ENCODE measurements around the gene EPHB4.
"Not testable (repeated sequence)": the region's sequence is repeated elsewhere in the genome, so short reads cannot be mapped to it uniquely, and the experiment has no call there.

The EPHB4 gene

DNA sequence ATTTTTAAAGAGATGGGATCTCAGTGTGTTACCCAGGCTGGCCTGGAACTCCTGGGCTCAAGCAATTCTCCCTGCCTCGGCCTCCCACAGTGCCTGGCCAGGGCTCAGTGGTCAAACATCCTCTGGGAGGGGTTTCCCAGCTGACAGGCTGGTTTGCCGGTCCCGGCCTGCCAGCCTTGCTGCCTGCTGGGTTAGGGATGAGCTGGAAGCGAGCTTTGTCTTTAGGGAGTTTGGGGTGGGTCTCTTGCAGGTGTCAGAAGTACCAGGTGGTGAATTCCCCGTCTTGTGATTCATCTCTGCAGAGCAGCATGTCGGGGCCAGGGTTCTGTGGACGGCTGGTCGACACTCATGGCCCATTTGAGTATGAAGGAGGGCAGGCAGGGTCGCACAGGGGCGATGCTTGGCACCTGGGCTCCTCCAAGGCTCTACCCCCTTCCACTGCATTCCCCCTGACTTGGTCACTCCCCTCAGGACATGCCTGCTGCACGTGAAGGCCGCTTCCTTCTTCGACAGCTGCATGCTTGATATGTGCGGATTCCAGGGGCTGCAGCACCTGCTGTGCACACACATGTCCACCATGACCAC, 63.7 kb downstream of the EPHB4 start (continued):
- TF ChIP-seq ZNF692 (tag by site-specific recombination; IDR thresholded peaks at IDR 0.05) (no peak), ZNF747 (tag by site-specific recombination; IDR thresholded peaks at IDR 0.05) (no peak)

DNA sequence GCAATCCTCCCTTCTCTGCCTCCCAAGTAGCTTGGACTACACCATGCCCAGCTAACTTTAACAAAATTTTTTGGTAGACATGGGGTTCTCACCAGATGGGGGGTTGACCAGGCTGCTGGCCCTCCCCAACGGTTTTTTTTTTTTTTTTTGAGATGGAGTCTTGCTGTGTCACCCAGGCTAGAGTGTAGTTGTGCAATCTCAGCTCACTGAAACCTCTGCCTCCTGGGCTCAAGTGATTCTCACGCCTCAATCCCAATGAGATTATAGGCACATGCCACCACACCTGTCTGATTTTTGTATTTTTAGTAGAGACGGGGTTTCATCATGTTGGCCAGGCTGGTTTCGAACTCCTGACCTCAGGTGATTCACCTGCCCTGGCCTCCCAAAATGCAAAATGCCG, 64.5 kb downstream of the EPHB4 start:
- not testable (repeated sequence) for H3K27ac ChIP-seq (ENCODE audit: extremely low read depth, low read depth, low read length); H3K9me3 ChIP-seq (ENCODE audit: control insufficient read depth, insufficient read depth, low read depth, low read length); H3K4me3 ChIP-seq (ENCODE audit: low read depth, low read length); H3K4me1 ChIP-seq (ENCODE audit: control insufficient read depth, insufficient read depth, low read length); H3K36me3 ChIP-seq (ENCODE audit: control insufficient read depth in 2 of 2, insufficient read depth in 1 of 2, low read length in 2 of 2)
- POLR2A ChIA-PET, result interaction anchor here (0.5 kb wide), 1 partner anchor 24 kb away, joined by 6 read pairs; no protein-coding TSS in a partner anchor
- CTCF ChIA-PET, result interaction anchor here (0.6 kb wide), 2 partner anchors 38 to 1382 kb away, joined by 4 to 5 read pairs; no protein-coding TSS in a partner anchor

DNA sequence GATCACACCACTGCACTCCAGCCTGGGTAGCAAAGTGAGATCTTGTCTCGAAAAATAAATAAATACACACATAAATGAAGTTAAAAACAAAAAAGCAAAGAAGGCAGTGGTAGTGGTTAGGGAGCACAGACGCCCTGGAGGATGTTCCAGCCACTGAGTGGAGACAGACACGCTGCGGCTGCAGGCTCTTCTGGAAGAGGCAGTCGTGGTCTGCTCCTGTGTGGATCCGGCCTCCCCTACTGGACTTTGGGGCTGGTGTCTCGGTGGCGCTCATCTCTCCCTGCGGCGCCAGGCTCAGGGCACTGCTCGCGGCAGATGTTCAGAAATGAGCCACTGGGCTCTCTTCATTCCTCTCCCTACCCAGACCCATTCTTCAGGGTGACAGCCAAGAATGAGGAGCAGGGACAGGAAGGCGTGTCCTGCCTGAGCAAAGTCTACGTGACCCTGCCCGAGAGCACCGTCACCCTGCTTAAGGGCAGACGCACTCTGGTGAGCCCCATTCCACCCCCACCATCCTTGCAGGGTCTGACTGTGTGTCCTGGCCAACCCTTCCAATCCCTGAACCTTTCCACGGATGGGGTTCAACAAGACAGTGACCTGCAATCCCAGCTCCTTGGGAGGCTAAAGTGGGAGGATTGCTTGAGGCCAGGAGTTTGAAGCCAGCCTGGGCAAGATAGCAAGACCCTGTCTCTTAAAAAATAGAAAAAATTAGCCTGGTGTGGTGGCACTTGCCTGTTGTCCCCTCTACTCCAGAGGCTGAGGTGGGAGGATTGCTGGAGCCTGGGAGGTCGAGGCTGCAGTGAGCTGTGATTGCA, 67.8 kb downstream of the EPHB4 start:
- Histone ChIP-seq H3K4me1 (ENCODE audit: control insufficient read depth, insufficient read depth, low read length) (no peaks in the 10 kb centered on the region), H3K9me3 (ENCODE audit: control insufficient read depth, insufficient read depth, low read depth, low read length) (no peaks in the 10 kb centered on the region), H3K27ac (ENCODE audit: extremely low read depth, low read depth, low read length) (no peak overlapping the region), H3K4me3 (ENCODE audit: low read depth, low read length) (no peak overlapping the region), H3K36me3 (ENCODE audit: control insufficient read depth in 2 of 2, insufficient read depth in 1 of 2, low read length in 2 of 2) (no peaks in the 10 kb centered on the region)
- 0 out of 2 replicates have a peak, but pooled peaks have one; percentile 65 for TF ChIP-seq ZNF121 (tag by site-specific recombination; IDR thresholded peaks at IDR 0.05)
- no peak for TF ChIP-seq ZNF600 (tag by site-specific recombination; IDR thresholded peaks at IDR 0.05)
- CTCF ChIA-PET, result no interaction called here
- POLR2A ChIA-PET, result interaction anchor here (0.9 to 1.1 kb wide), 2 partner anchors 54 to 173 kb away, joined by 3 to 4 read pairs; partner anchors contain the start of genes FBXO24, LRCH4 and POP7

DNA sequence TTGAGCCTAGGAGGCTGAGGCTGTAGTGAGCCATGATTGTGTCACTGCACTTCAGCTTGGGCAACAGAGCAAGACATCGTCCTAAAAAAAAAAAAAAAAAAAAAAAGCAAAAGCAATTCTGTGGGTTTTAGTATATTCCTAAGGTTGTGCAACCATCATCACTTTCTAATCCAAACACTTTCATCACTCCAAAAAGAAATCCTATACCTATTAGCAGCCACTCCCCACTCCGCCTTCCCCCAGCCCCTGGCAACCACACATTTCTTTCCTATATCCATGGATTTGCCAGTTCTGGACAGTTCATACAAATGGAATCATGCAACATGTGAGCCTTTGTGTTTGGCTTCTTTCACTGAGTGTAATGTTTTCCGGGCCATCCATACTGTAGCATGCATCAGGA, 73.6 kb downstream of the EPHB4 start:
- TF ChIP-seq BCL11A (tag by site-specific recombination; IDR thresholded peaks at IDR 0.05; ENCODE audit: low read depth) (no peak), PRDM1 (tag by site-specific recombination; IDR thresholded peaks at IDR 0.05) (peak; percentile 79)
- ChIA-PET POLR2A (no interaction called here), CTCF (interaction anchor here (0.6 kb wide), 1 partner anchor 159 kb away, joined by 6 read pairs; no protein-coding TSS in a partner anchor)
- Histone ChIP-seq H3K9me3 (ENCODE audit: control insufficient read depth, insufficient read depth, low read depth, low read length) (no peaks in the 10 kb centered on the region), H3K27ac (ENCODE audit: extremely low read depth, low read depth, low read length) (no peak overlapping the region), H3K36me3 (ENCODE audit: control insufficient read depth in 2 of 2, insufficient read depth in 1 of 2, low read length in 2 of 2) (no peaks in the 10 kb centered on the region), H3K4me3 (ENCODE audit: low read depth, low read length) (no peak overlapping the region), H3K4me1 (ENCODE audit: control insufficient read depth, insufficient read depth, low read length) (no peaks in the 10 kb centered on the region)

GRCh38 chr7:100752994-100753393, 74.3 kb downstream of the EPHB4 start:
- Histone ChIP-seq H3K9me3 (ENCODE audit: control insufficient read depth, insufficient read depth, low read depth, low read length) (no peaks in the 10 kb centered on the region), H3K4me3 (ENCODE audit: low read depth, low read length) (no peak overlapping the region), H3K4me1 (ENCODE audit: control insufficient read depth, insufficient read depth, low read length) (no peaks in the 10 kb centered on the region), H3K36me3 (ENCODE audit: control insufficient read depth in 2 of 2, insufficient read depth in 1 of 2, low read length in 2 of 2) (no peaks in the 10 kb centered on the region), H3K27ac (ENCODE audit: extremely low read depth, low read depth, low read length) (no peak overlapping the region)
- ChIA-PET CTCF (interaction anchor here (0.6 kb wide), 1 partner anchor 159 kb away, joined by 6 read pairs; no protein-coding TSS in a partner anchor), POLR2A (no interaction called here)
- TF ChIP-seq ZNF26 (tag by site-specific recombination; IDR thresholded peaks at IDR 0.05), result no peak
- no peak for TF ChIP-seq ZXDB (tag by site-specific recombination; IDR thresholded peaks at IDR 0.05)
- TF ChIP-seq ZNF354C (tag by site-specific recombination; IDR thresholded peaks at IDR 0.05; ENCODE audit: borderline replicate concordance, low read depth), result no peak
- TF ChIP-seq, protein P1, sequence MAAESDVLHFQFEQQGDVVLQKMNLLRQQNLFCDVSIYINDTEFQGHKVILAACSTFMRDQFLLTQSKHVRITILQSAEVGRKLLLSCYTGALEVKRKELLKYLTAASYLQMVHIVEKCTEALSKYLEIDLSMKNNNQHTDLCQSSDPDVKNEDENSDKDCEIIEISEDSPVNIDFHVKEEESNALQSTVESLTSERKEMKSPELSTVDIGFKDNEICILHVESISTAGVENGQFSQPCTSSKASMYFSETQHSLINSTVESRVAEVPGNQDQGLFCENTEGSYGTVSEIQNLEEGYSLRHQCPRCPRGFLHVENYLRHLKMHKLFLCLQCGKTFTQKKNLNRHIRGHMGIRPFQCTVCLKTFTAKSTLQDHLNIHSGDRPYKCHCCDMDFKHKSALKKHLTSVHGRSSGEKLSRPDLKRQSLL (tag by site-specific recombination; IDR thresholded peaks at IDR 0.05), result no peak
- TF ChIP-seq, protein P2, sequence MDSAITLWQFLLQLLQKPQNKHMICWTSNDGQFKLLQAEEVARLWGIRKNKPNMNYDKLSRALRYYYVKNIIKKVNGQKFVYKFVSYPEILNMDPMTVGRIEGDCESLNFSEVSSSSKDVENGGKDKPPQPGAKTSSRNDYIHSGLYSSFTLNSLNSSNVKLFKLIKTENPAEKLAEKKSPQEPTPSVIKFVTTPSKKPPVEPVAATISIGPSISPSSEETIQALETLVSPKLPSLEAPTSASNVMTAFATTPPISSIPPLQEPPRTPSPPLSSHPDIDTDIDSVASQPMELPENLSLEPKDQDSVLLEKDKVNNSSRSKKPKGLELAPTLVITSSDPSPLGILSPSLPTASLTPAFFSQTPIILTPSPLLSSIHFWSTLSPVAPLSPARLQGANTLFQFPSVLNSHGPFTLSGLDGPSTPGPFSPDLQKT (IDR thresholded peaks at IDR 0.05; ENCODE audit: borderline replicate concordance, low read depth, low read length), result no peak
- TF ChIP-seq ZNF660 (tag by site-specific recombination; IDR thresholded peaks at IDR 0.05), result no peak
- no peak for TF ChIP-seq KLF16 (tag by site-specific recombination; IDR thresholded peaks at IDR 0.05)
- TF ChIP-seq ZSCAN16 (tag by site-specific recombination; IDR thresholded peaks at IDR 0.05), result no peak
- no peak for TF ChIP-seq ZNF561 (tag by site-specific recombination; IDR thresholded peaks at IDR 0.05; ENCODE audit: borderline replicate concordance)
- no peak for TF ChIP-seq REPIN1 (tag by site-specific recombination; IDR thresholded peaks at IDR 0.05; ENCODE audit: low read depth)
- no peak for TF ChIP-seq ZNF341 (tag by site-specific recombination; IDR thresholded peaks at IDR 0.05; ENCODE audit: low read depth)
- TF ChIP-seq GLI2 (tag by site-specific recombination; IDR thresholded peaks at IDR 0.05; ENCODE audit: borderline replicate concordance, low read depth), result no peak
- TF ChIP-seq ZNF558 (tag by site-specific recombination; IDR thresholded peaks at IDR 0.05), result no peak
